Measurements from ENCODE around the gene TIMM8A.

GRCh38 chrX:101386542-101386885 is 38.0 kb upstream of the TIMM8A start:
- TF ChIP-seq EZH2 (IDR thresholded peaks at IDR 0.05; ENCODE audit: insufficient read depth, poor library complexity, severe bottlenecking) = no peak
- TF ChIP-seq EZH2phosphoT487 (IDR thresholded peaks at IDR 0.05; ENCODE audit: insufficient read depth, low read depth) = no peak

Measured in GM23248 (cell line).